GM18520 (cell line): ENCODE data around the gene METTL16.
"Not testable (repeated sequence)": the region's sequence is repeated elsewhere in the genome, so short reads cannot be mapped to it uniquely, and the experiment has no call there.

Source experiments
- ATAC-seq: cut with Tn5 transposase; IDR thresholded peaks from one replicate; pipeline ENCODE4 v1.9.1; 2021; ENCODE audit not compliant: unreplicated experiment

The METTL16 gene

GRCh38 chr17:2511462-2512369, at the start of gene METTL16:
METTL16 (minus strand) TSS chr17:2511888; CDS start chr17:2502331, 9,557 bp downstream.
- ATAC-seq = peak; percentile 91

- ATAC-seq = no peak
Observed at GRCh38 chr17:2560658-2561057, 49.0 kb upstream of the METTL16 start.

GRCh38 chr17:2551928-2552327, 40.2 kb upstream of the METTL16 start:
- no peak for ATAC-seq

GRCh38 chr17:2551493-2551892, 39.8 kb upstream of the METTL16 start:
- ATAC-seq = no peak

- no peak for ATAC-seq
Observed at GRCh38 chr17:2549392-2550211, 37.9 kb upstream of the METTL16 start.

GRCh38 chr17:2548026-2548425, 36.3 kb upstream of the METTL16 start:
- not testable (repeated sequence) for ATAC-seq

- ATAC-seq = no peak
Observed at GRCh38 chr17:2547176-2547575, 35.5 kb upstream of the METTL16 start.

GRCh38 chr17:2545393-2545792, 33.7 kb upstream of the METTL16 start:
- no peak for ATAC-seq

GRCh38 chr17:2542456-2542855, 30.8 kb upstream of the METTL16 start:
- ATAC-seq = no peak

GRCh38 chr17:2542056-2542455, 30.4 kb upstream of the METTL16 start:
- ATAC-seq = no peak

- not testable (repeated sequence) for ATAC-seq
Observed at GRCh38 chr17:2537579-2537978, 25.9 kb upstream of the METTL16 start.

GRCh38 chr17:2532146-2532720, 20.5 kb upstream of the METTL16 start:
- no peak for ATAC-seq

GRCh38 chr17:2531243-2531954, 19.7 kb upstream of the METTL16 start:
- ATAC-seq = not testable (repeated sequence)

GRCh38 chr17:2521775-2522410, 10.2 kb upstream of the METTL16 start:
- ATAC-seq = not testable (repeated sequence)

- ATAC-seq = no peak
Observed at GRCh38 chr17:2521257-2521656, 9.6 kb upstream of the METTL16 start.

GRCh38 chr17:2517539-2517938, 5.9 kb upstream of the METTL16 start:
- ATAC-seq = no peak

GRCh38 chr17:2511138-2511461, 588 bp downstream of the METTL16 start:
- no peak for ATAC-seq

GRCh38 chr17:2510559-2510958, 1.1 kb downstream of the METTL16 start:
- ATAC-seq = no peak

GRCh38 chr17:2508035-2508434, 3.7 kb downstream of the METTL16 start:
- no peak for ATAC-seq

- ATAC-seq = not testable (repeated sequence)
Observed at GRCh38 chr17:2507015-2507414, 4.7 kb downstream of the METTL16 start.
